Measurements from ENCODE around the gene STK38L. TPM values are rescaled to one million over a fixed set of nuclear protein-coding genes. Genes with fewer than 3 reads are reported as not detected.

Gene STK38L
- 10.7 to 18.9 TPM (median 12.4 TPM) in 5 replicates for total RNA-seq (2022; extraction: Qiagen RNA extraction; ENCODE audit: low read depth)

GRCh38 chr12:27243804-27244688 lies at the start of gene STK38L:
Gene STK38L (plus strand): TSS chr12:27244286. CDS start chr12:27297721, 53,435 bp downstream.

GRCh38 chr12:27332714-27333402 lies 88.8 kb downstream of the STK38L start, which contains the start of gene BMAL2:
Gene BMAL2 (plus strand): TSS chr12:27332836. CDS start chr12:27333073, 237 bp downstream.

Other genes with a start within 250 kb of the STK38L start
- 64.9 to 82.2 TPM (median 75.9 TPM) in 5 replicates for gene TM7SF3, start 229.9 kb upstream of the STK38L start, total RNA-seq (2022; extraction: Qiagen RNA extraction; ENCODE audit: low read depth)
- gene MED21, start 221.7 kb upstream of the STK38L start, total RNA-seq (2022; extraction: Qiagen RNA extraction; ENCODE audit: low read depth), result 25.3 to 33.5 TPM (median 31.7 TPM) in 5 replicates
- not detected in 5 replicates for gene C12orf71, start 161.7 kb upstream of the STK38L start, total RNA-seq (2022; extraction: Qiagen RNA extraction; ENCODE audit: low read depth)
- gene BMAL2, start 88.5 kb downstream of the STK38L start, total RNA-seq (2022; extraction: Qiagen RNA extraction; ENCODE audit: low read depth), result 22.3 to 32.6 TPM (median 26.0 TPM) in 5 replicates
- gene SMCO2, start 202.4 kb downstream of the STK38L start, total RNA-seq (2022; extraction: Qiagen RNA extraction; ENCODE audit: low read depth), result 0.13 to 0.50 TPM (median 0.24 TPM) in 5 replicates